CD4-positive, alpha-beta T cell treated with Interleukin-12 subunit alpha and Interleukin-12 subunit beta, for 1 hour (primary cell): ENCODE measurements around the gene SEMA5A.

Source experiments
- DNase-seq: peaks from one replicate; pipeline ENCODE4 v3.0.0-alpha.2; 2020

The SEMA5A gene

DNA sequence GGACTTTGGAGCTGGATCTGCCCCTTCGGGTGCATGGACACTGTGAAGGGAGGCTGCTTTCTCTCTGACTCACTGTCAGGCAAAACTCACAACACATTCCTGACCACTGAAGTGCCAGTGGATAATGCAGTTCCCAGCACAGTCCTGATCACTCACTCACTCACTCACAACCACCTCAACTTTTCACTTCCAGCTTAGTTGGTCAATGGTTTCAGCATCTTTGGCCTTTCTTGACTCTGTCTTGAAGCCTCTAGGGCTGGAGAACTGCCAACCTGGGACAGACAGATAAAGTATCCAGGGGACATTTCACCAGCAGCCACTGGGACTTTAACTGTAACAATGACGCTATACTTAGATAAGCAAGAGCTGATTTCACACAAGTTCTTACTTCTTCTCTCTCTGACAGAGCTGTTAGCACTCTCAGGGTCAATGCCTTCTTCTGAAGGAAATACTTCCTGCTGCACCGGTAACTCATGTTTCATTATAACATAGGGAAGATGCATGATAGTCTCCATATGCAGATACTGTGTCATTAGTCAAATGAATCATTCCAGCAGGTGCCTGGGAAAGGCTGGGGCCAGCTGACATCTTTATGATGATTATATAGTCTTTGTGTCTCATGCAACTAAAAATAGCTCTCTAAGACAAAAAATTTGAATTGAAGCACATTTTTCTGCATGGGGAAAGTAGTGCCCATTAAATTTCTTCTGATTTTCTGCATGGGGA, 499.0 kb downstream of the SEMA5A start:
- no peak for DNase-seq

- DNase-seq: no peak
These were observed 499.9 kb downstream of the SEMA5A start for GRCh38 chr5:9045946-9046345.

- no peak for DNase-seq
These were observed 503.6 kb downstream of the SEMA5A start for GRCh38 chr5:9042241-9042640.

DNA sequence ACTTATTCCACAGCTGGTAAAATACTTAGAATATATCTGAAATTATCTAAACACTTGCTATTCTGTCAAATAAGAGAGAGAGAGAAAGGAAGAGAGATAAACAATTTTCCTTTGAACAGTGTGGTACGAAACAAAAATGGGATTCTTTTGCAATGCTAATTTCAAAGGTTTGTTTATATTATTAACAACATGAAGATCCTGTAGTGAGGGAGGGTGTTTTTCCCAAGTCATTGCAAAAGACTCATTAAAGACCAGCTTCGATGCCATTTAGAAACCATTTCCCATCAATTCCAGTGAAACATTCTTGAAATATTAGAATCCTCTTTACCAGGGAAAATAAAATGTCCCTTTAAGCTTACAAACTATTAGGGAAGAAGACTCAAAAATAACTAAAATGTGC, 505.4 kb downstream of the SEMA5A start:
- DNase-seq: no peak

- DNase-seq: no peak
These were observed 508.8 kb downstream of the SEMA5A start for GRCh38 chr5:9037048-9037447.

DNA sequence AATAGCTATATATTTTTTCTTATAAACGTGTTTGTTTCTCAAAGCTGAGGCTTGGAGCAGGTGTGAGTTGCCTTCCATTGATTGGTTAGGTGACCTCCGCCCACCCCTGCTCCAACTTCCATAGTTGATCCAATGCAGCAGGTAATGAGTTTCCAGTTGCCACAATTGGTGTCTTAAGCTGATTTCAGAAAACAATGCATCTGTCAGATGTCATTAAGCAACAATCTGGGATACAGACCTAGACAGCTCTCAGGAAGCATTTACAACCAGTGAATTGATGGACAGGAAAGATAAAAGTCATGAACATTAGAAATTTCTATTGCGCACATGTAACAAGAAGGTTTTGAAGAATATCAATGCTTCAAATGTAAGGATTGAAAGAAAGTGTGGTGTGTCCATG, 510.5 kb downstream of the SEMA5A start:
- DNase-seq: no peak

GRCh38 chr5:9034649-9035048, 511.2 kb downstream of the SEMA5A start:
- no peak for DNase-seq

- DNase-seq: no peak
These were observed 512.4 kb downstream of the SEMA5A start for GRCh38 chr5:9033524-9033923.

- DNase-seq: no peak
These were observed 519.9 kb downstream of the SEMA5A start for GRCh38 chr5:9025942-9026341.

- DNase-seq: no peak
These were observed 524.9 kb downstream of the SEMA5A start for GRCh38 chr5:9020996-9021395.

- DNase-seq: no peak
These were observed 530.0 kb downstream of the SEMA5A start for GRCh38 chr5:9015937-9016270.

DNA sequence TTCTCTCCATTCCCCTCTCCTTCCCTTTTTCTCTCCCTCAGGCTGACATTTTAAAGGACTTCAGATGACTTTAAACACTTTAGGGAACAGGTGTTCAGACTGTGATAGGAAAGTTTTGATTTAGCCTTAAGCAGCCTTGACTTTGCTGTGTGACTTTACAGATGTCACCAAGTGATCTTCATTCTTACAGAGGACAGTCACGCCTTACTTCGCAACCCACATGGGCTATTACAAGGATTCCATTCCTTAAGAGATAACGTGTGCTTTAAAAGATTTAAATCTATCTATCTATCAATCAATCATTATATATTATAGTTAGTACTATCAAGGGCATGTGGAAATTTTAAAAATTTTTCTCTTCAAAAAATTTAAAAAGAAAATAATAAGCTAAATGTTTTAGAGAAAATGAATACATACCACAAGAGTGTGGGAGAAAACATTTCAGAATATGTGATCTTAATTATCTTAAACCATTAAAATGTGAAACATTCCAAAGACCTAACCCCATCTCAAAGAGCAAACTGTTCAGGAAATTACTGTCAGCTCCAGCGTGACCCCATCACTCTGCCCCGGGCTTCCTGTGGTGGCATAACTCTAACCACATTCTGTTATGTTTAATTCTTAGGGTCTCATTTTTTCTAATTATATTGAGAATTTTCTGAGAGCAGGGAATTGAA, 530.5 kb downstream of the SEMA5A start:
- DNase-seq: no peak

DNA sequence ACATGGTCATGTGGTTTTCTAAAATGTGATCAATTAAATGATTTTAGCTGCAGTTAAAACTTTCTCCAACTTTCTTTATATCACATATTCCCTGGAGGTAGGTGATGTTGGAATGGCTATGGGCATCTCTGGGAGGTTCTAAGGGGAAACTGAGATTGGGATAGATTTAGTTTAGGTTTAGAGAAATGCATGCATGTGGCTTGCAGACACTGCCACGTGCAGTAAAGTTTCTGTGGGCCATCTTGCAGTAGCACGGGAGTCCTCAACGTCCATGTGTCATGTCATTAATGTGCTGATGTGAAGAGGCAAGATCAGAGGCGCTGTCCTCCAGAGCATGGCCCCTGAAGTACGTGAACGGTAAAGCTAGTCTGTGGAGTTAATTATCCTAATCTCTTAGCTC, 532.7 kb downstream of the SEMA5A start:
- DNase-seq: no peak

DNA sequence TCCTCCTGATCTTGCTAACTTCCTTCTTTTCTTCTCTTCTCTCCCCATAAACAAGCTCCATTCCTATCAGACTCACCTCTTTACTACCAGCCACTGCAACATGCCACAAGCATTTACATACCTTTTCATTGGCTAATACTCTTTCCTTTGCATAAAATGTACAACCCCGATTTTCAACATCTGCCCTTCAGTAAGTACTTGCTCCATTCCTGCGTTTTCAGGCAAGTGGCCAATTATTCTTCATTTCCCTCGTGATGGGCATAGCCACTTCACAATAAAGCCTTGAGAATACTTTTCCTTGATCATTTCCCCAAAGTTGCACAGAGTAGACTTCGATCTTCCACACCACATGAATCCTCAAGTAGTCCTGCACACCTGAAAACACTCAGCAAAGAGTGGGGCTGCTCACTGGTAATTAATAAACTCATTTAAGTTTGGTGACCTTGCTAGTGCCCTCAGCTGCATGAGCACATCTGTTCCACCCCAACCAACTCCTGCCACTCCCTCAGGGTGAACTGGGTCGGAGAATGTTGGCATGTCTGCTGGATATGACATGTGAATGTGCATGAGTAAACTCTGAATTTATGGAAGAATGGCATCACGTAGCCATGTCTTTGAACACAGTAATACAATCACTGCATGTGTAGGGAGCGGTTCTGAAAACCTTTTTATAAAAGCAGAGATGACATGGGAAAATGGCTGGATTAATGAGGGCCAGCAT, 535.8 kb downstream of the SEMA5A start:
- DNase-seq: no peak

GRCh38 chr5:8997542-8998070, 548.3 kb downstream of the SEMA5A start:
- DNase-seq: no peak

GRCh38 chr5:8993031-8993430, 552.8 kb downstream of the SEMA5A start:
- no peak for DNase-seq
